Psoas muscle (tissue), 8 donors: ENCODE data around the gene ITPR3. TPM values are rescaled to one million over a fixed set of nuclear protein-coding genes. Genes with fewer than 3 reads are reported as not detected.

Experiments used
- ATAC-seq, 4 donors: fragments of 200-7000 bp; cut with Tn5 transposase; one replicate each; pipeline ENCODE4 v1.9.1; 2020; ENCODE audit warnings: moderate library complexity in 3 of 4, mild to moderate bottlenecking in 2 of 4
- DNase-seq, 2 donors: peaks; one replicate each; pipeline ENCODE4 v3.0.0-alpha.2; 2020
- H3K27ac ChIP-seq: fragments of 200-600 bp; one replicate; pipeline ENCODE4 v1.8.0; 2022
- H3K27me3 ChIP-seq, 3 donors: fragments of 200-600 bp in 1 of 3; one replicate each; pipeline versions ENCODE4 v1.6.1 to v1.8.0; 2013 to 2022; ENCODE audit warnings: low read length in 2 of 3, mild to moderate bottlenecking in 2 of 3, moderate library complexity in 1 of 3; ENCODE audit not compliant: insufficient read depth in 3 of 3
- H3K36me3 ChIP-seq, 2 donors: fragments of 200-600 bp in 1 of 2; one replicate each; pipeline versions ENCODE4 v1.6.1 to v1.8.0; 2013 to 2022; ENCODE audit warnings: low read depth in 1 of 2, mild to moderate bottlenecking in 1 of 2, moderate library complexity in 1 of 2; ENCODE audit not compliant: insufficient read depth in 1 of 2
- H3K4me1 ChIP-seq: fragments of 200-600 bp; one replicate; pipeline ENCODE4 v1.8.0; 2022
- H3K4me3 ChIP-seq: fragments of 200-600 bp; one replicate; pipeline ENCODE4 v1.8.0; 2022; ENCODE audit warnings: mild to moderate bottlenecking
- H3K9me3 ChIP-seq: fragments of 200-600 bp; one replicate; pipeline ENCODE4 v1.8.0; 2022
- WGBS, 3 donors: extraction: QIAGEN DNeasy Blood & Tissue Kit; methylation state at CpG; one replicate each; pipeline versions ENCODE4 v1.1.6 to v1.1.7; 2013; 5-methylcytosine and 5-hydroxymethylcytosine counted together
- intact Hi-C, 2 donors: fragments of 100-400 bp; cut with DNase I; formaldehyde crosslinking; loops; one replicate each; pipeline versions ENCODE4 v1.11.0 to v1.14.2; 2022
- polyA plus RNA-seq, 3 donors: library from polyadenylated mRNA; stranded (reverse); fragments of 200-250 nt; gene quantifications; one replicate each; pipeline ENCODE4 v1.2.3, GENCODE V29; 2013
- total RNA-seq, 4 donors: library from RNA; stranded (reverse); fragmentation: NEBNext Ultra II Directional in 2 of 4; extraction: Animal tissue kit (Norgen Biotek cat#: 25700) in 2 of 4; gene quantifications; one replicate each; pipeline versions ENCODE4 v1.2.1 to v1.2.4, GENCODE V29; 2021 to 2023
- TF ChIP-seq, protein P1 (sequence below): fragments of 200-600 bp; IDR thresholded peaks from one replicate; pipeline ENCODE4 v1.8.0; 2022; ENCODE audit warnings: antibody characterized with exemption
- donor health status: healthy with polysubstance abuse.
- donor health status: DM: no; HTN: no; CAD: no; lungs with moderate emphysema.
- donor health status: Bipolar disorder and iron deficiency.
- donor health status: healthy.
- donor health status: DM: yes; HTN: yes; CAD: no.
- donor health status: DM: no; HTN: no; CAD: no.
- donor health status: DM: no; HTN: no; CAD: no.
- donor health status: DM: yes; HTN: yes; CAD: no.

Gene ITPR3
- total and polyA plus RNA-seq, 7 donors, result 1.9 to 7.4 (median 3.8) TPM

DNA sequence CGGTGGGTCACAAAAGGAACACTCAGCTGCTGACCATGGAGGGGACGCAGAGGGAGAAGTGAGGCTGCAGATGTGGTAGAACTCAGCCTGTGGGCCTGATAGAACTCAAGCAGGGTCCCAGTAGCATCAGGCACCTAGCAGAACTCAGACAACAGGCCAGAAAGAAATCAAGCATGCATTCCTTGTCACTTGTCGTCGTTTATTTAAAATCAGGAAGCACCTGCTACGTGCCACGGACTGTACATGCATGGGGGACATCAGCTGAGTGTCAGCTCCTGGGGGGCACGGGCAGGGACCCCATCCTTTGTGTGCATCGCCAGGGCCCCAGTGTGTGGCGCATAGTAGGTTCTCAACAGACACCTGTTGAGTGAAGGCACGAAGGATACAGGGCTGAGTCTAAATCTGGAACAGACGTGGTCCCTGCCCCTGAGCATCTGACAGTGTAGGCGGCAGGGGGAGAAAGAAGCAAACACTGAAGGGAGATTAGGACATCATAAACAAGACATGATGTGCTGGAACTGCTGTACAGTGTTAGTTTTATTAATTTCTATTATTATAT, 57.9 kb downstream of the ITPR3 start:
- intact Hi-C loops, result no loop called here
- Histone ChIP-seq H3K36me3 (peaks cover 0 to 6% of the 10 kb centered on the region in 2 donors), H3K27me3 (no peaks in the 10 kb centered on the region)

DNA sequence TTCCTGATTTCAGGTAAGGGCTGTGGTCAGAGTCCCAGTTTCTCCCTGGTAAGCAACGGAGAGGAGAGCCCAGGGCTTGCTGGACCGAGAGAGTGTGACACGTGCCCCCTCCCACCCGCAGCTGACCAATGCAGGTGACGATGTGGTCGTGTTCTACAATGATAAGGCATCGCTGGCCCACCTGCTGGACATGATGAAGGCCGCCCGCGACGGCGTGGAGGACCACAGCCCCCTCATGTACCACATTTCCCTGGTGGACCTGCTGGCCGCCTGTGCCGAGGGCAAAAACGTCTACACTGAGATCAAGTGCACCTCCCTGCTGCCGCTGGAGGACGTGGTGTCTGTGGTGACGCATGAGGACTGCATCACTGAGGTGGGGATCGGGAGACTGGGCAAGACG, 58.6 kb downstream of the ITPR3 start:
- no peak overlapping the region for H3K27ac ChIP-seq
- WGBS, 3 donors, result 83 to 88% (median 87%) methylated on average over 20 of the region's 20 CpGs
- H3K36me3 ChIP-seq, result peaks cover 0 to 8% of the 10 kb centered on the region in 2 donors
- TF ChIP-seq, protein P1, sequence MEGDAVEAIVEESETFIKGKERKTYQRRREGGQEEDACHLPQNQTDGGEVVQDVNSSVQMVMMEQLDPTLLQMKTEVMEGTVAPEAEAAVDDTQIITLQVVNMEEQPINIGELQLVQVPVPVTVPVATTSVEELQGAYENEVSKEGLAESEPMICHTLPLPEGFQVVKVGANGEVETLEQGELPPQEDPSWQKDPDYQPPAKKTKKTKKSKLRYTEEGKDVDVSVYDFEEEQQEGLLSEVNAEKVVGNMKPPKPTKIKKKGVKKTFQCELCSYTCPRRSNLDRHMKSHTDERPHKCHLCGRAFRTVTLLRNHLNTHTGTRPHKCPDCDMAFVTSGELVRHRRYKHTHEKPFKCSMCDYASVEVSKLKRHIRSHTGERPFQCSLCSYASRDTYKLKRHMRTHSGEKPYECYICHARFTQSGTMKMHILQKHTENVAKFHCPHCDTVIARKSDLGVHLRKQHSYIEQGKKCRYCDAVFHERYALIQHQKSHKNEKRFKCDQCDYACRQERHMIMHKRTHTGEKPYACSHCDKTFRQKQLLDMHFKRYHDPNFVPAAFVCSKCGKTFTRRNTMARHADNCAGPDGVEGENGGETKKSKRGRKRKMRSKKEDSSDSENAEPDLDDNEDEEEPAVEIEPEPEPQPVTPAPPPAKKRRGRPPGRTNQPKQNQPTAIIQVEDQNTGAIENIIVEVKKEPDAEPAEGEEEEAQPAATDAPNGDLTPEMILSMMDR, result no peak
- H3K4me1 ChIP-seq, result no peaks in the 10 kb centered on the region
- no peak overlapping the region for H3K4me3 ChIP-seq
- no peak for DNase-seq
- H3K9me3 ChIP-seq, result no peaks in the 10 kb centered on the region
- no peak for ATAC-seq
- intact Hi-C loops, result no loop called here
- H3K27me3 ChIP-seq, result no peaks in the 10 kb centered on the region

More for the DNA sequence above, 57.9 kb downstream of the ITPR3 start:
- Histone ChIP-seq H3K9me3 (no peaks in the 10 kb centered on the region), H3K4me3 (no peak overlapping the region), H3K27ac (no peak overlapping the region), H3K4me1 (no peaks in the 10 kb centered on the region)
- DNase-seq, result no peak
- no peak for ATAC-seq
- TF ChIP-seq, protein P1, result no peak
- 74 to 77% (median 76%) methylated on average over 12 of the region's 12 CpGs for WGBS, 3 donors

DNA sequence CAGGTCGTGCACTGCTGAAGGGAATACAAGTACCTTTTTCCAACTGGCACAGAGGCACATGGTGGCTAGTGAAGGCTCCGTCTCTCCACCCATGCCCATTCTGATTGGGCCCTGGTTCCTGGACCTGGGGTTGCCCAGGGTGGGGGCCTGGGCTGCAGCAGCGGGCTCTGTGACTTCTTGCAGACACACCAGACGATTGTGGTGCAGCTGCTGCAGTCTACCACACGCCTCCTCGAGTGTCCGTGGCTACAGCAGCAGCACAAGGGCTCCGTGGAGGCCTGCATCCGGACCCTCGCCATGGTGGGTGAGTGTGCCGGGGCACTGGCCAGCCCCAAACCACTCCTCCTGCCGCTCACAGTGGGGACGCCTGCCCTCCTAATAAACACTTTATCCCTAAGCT, 61.2 kb downstream of the ITPR3 start:
- ATAC-seq (no peak), DNase-seq (no peak)
- intact Hi-C loops, result no loop called here
- Histone ChIP-seq H3K4me3 (no peak overlapping the region), H3K9me3 (no peaks in the 10 kb centered on the region), H3K27me3 (no peaks in the 10 kb centered on the region), H3K4me1 (no peaks in the 10 kb centered on the region), H3K36me3 (peaks cover 0 to 18% of the 10 kb centered on the region in 2 donors), H3K27ac (no peak overlapping the region)
- TF ChIP-seq, protein P1, result no peak
- 88 to 94% (median 89%) methylated on average over 13 of the region's 13 CpGs for WGBS, 3 donors

DNA sequence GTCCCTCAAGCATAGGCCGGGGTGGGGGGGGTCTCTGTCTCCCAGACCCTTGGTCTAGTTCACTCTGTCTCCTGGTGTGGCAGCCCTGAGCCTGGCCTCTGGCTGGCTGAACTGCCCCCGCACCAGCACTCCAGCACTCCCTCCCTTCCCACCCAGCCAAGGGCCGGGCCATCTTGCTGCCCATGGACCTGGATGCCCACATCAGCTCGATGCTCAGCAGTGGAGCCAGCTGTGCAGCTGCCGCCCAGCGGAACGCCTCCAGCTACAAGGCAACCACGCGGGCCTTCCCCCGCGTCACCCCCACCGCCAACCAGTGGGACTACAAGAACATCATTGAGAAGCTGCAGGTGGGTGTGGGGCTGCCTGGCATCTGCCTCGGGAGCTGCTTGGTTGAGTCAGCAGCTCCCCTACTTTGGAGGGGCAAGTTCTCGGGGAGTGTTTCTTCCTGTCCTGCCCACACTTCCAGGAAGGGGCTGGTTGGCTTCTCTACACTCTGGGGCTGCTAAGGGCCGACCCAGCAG, 62.0 kb downstream of the ITPR3 start:
- Histone ChIP-seq H3K27ac (no peak overlapping the region), H3K36me3 (peaks cover 0 to 18% of the 10 kb centered on the region in 2 donors), H3K9me3 (no peaks in the 10 kb centered on the region), H3K4me1 (no peaks in the 10 kb centered on the region), H3K27me3 (no peaks in the 10 kb centered on the region), H3K4me3 (no peak overlapping the region)
- intact Hi-C loops, result no loop called here
- TF ChIP-seq, protein P1, result no peak
- 58 to 65% (median 60%) methylated on average over 14 to 15 of the region's 15 CpGs for WGBS, 3 donors
- DNase-seq (no peak), ATAC-seq (no peak)
